GM13976 (cell line): ENCODE data around the gene PYY.
"Not testable (repeated sequence)": the region's sequence is repeated elsewhere in the genome, so short reads cannot be mapped to it uniquely, and the experiment has no call there.

ENCODE experiments used
- DNase-seq: peaks from one replicate; pipeline ENCODE4 v3.0.0; 2012; ENCODE audit warnings: low spot score
- CTCF ChIP-seq: IDR thresholded peaks from 2 replicates; pipeline ENCODE4 v1.5.1; 2012; ENCODE audit warnings: borderline replicate concordance, mild to moderate bottlenecking; ENCODE audit not compliant: insufficient read depth; ENCODE audit errors: extremely low read depth, missing control alignments, control extremely low read depth
- in situ Hi-C: fragments of 300-500 bp; cut with MboI; formaldehyde crosslinking; loops from one replicate; pipeline ENCODE4 v1.12.0; 2022; ENCODE audit warnings: low sequenced_read_pairs, mixed read lengths, inconsistent platforms; ENCODE audit not compliant: unreplicated experiment

PYY gene

GRCh38 chr17:43979671-43980070 lies 25.9 kb upstream of the PYY start:
- no peak for DNase-seq
- no peak for TF ChIP-seq CTCF
- in situ Hi-C loops = no loop called here

GRCh38 chr17:43979011-43979410 lies 25.3 kb upstream of the PYY start:
- in situ Hi-C loops = no loop called here
- DNase-seq = no peak
- no peak for TF ChIP-seq CTCF

GRCh38 chr17:43978078-43978477 lies 24.3 kb upstream of the PYY start:
- in situ Hi-C loops = no loop called here
- no peak for DNase-seq
- no peak for TF ChIP-seq CTCF

- DNase-seq = no peak
- in situ Hi-C loops = no loop called here
- no peak for TF ChIP-seq CTCF
Observed at GRCh38 chr17:43976963-43977837, 23.5 kb upstream of the PYY start.

- TF ChIP-seq CTCF = no peak
- in situ Hi-C loops = no loop called here
- DNase-seq = no peak
Observed at GRCh38 chr17:43975898-43976297, 22.2 kb upstream of the PYY start.

- no peak for TF ChIP-seq CTCF
- no peak for DNase-seq
- in situ Hi-C loops = no loop called here
Observed at GRCh38 chr17:43974382-43975266, 20.9 kb upstream of the PYY start.

- in situ Hi-C loops, DNase-seq: not testable (repeated sequence)
Observed at GRCh38 chr17:43972444-43973212, 18.9 kb upstream of the PYY start.

GRCh38 chr17:43971436-43971835 lies 17.7 kb upstream of the PYY start:
- in situ Hi-C loops, DNase-seq: not testable (repeated sequence)
